ENCODE results near the gene KAT6B.

DNA sequence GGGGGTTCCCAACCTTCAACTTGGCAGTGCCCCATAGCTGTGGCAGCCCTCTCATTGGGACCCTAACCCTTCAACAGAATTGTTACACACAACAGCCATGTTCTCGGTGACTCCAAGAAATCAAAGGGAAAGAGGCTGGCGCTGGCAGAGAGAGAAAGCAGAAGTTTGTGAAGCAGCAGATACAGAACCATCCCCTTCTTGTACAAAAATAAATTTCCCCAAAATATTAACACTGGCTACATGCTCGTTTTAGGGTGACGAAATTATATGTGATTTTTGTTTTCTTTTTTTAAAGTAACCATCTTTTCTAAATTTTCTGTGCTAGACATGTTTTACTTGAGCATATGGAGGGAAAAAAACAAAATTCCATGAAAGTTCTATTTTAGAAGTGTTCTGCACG is 239.9 kb downstream of the KAT6B start:
- TF ChIP-seq SIN3A (IDR thresholded peaks at IDR 0.05; ENCODE audit: borderline replicate concordance, insufficient read depth, low read length): no peak
- TF ChIP-seq, protein P1, sequence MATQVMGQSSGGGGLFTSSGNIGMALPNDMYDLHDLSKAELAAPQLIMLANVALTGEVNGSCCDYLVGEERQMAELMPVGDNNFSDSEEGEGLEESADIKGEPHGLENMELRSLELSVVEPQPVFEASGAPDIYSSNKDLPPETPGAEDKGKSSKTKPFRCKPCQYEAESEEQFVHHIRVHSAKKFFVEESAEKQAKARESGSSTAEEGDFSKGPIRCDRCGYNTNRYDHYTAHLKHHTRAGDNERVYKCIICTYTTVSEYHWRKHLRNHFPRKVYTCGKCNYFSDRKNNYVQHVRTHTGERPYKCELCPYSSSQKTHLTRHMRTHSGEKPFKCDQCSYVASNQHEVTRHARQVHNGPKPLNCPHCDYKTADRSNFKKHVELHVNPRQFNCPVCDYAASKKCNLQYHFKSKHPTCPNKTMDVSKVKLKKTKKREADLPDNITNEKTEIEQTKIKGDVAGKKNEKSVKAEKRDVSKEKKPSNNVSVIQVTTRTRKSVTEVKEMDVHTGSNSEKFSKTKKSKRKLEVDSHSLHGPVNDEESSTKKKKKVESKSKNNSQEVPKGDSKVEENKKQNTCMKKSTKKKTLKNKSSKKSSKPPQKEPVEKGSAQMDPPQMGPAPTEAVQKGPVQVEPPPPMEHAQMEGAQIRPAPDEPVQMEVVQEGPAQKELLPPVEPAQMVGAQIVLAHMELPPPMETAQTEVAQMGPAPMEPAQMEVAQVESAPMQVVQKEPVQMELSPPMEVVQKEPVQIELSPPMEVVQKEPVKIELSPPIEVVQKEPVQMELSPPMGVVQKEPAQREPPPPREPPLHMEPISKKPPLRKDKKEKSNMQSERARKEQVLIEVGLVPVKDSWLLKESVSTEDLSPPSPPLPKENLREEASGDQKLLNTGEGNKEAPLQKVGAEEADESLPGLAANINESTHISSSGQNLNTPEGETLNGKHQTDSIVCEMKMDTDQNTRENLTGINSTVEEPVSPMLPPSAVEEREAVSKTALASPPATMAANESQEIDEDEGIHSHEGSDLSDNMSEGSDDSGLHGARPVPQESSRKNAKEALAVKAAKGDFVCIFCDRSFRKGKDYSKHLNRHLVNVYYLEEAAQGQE (IDR thresholded peaks at IDR 0.05; ENCODE audit: insufficient read depth in 1 of 2, low read depth in 2 of 2, low read length in 2 of 2): no peak
- TF ChIP-seq POLR2AphosphoS5 (IDR thresholded peaks at IDR 0.05; ENCODE audit: low read depth, low read length): no peak
